Progenitor cell of endocrine pancreas (in vitro differentiated cells): ENCODE data around the gene SORCS2. TPM values are rescaled to one million over a fixed set of nuclear protein-coding genes. Genes with fewer than 3 reads are reported as not detected.
"Not testable (repeated sequence)": the region's sequence is repeated elsewhere in the genome, so short reads cannot be mapped to it uniquely, and the experiment has no call there.

ENCODE experiments used
- DNase-seq: peaks from one replicate; pipeline ENCODE4 v3.0.0; 2021; ENCODE audit warnings: low spot score; ENCODE audit not compliant: unreplicated experiment
- H3K27ac Mint-ChIP-seq: 2 replicates; pipeline ENCODE4 v1.8.0; 2021; ENCODE audit warnings: mild to moderate bottlenecking, moderate library complexity, mixed read lengths
- H3K27me3 Mint-ChIP-seq: 2 replicates; pipeline ENCODE4 v1.8.0; 2021; ENCODE audit warnings: mixed read lengths
- H3K36me3 Mint-ChIP-seq: 2 replicates; pipeline ENCODE4 v1.8.0; 2022; ENCODE audit warnings: mixed read lengths; ENCODE audit not compliant: insufficient read depth
- H3K4me1 Mint-ChIP-seq: 2 replicates; pipeline ENCODE4 v1.8.0; 2021; ENCODE audit warnings: low read depth, mixed read lengths
- H3K4me3 Mint-ChIP-seq: 2 replicates; pipeline ENCODE4 v1.8.0; 2021; ENCODE audit warnings: low read depth, mild to moderate bottlenecking, moderate library complexity, mixed read lengths
- H3K9me3 Mint-ChIP-seq: 2 replicates; pipeline ENCODE4 v1.8.0; 2021; ENCODE audit warnings: low read depth, mixed read lengths
- CTCF ChIP-seq: fragments of 200-600 bp; sonication (generic); IDR thresholded peaks from one replicate; pipeline ENCODE4 v1.5.0; 2021; ENCODE audit warnings: antibody characterized with exemption, mild to moderate bottlenecking; ENCODE audit not compliant: unreplicated experiment
- total RNA-seq: library from RNA; stranded (reverse); gene quantifications from 2 replicates; pipeline ENCODE4 v1.2.1, GENCODE V29; 2021

Gene SORCS2
- total RNA-seq, 1 donor from 2014 or later: 2.2 TPM

GRCh38 chr4:7212101-7212674 is 19.9 kb downstream of the SORCS2 start:
- Mint-ChIP-seq H3K36me3 (peaks cover 2% of the 10 kb centered on the region), H3K4me3 (no peak overlapping the region)

GRCh38 chr4:7212921-7213320 is 20.6 kb downstream of the SORCS2 start:
- no peak for TF ChIP-seq CTCF
- Mint-ChIP-seq H3K36me3 (peaks cover 2% of the 10 kb centered on the region), H3K4me1 (peaks cover 3% of the 10 kb centered on the region), H3K27ac (no peak overlapping the region), H3K4me3 (no peak overlapping the region), H3K9me3 (peaks cover 4% of the 10 kb centered on the region), H3K27me3 (no peaks in the 10 kb centered on the region)
- DNase-seq: no peak

More at GRCh38 chr4:7212101-7212674, 19.9 kb downstream of the SORCS2 start:
- no peak for DNase-seq
- peaks cover 4% of the 10 kb centered on the region for H3K9me3 Mint-ChIP-seq
- no peaks in the 10 kb centered on the region for H3K4me1 Mint-ChIP-seq
- no peak overlapping the region for H3K27ac Mint-ChIP-seq
- TF ChIP-seq CTCF: no peak
- no peaks in the 10 kb centered on the region for H3K27me3 Mint-ChIP-seq

GRCh38 chr4:7213807-7214206 is 21.5 kb downstream of the SORCS2 start:
- peaks cover 4% of the 10 kb centered on the region for H3K9me3 Mint-ChIP-seq
- H3K27me3 Mint-ChIP-seq: no peaks in the 10 kb centered on the region
- peaks cover 3% of the 10 kb centered on the region for H3K4me1 Mint-ChIP-seq
- no peak overlapping the region for H3K4me3 Mint-ChIP-seq
- H3K27ac Mint-ChIP-seq: no peak overlapping the region
- H3K36me3 Mint-ChIP-seq: peaks cover 2% of the 10 kb centered on the region
- TF ChIP-seq CTCF: no peak
- DNase-seq: no peak

- peaks cover 4% of the 10 kb centered on the region for H3K9me3 Mint-ChIP-seq
- no peak overlapping the region for H3K27ac Mint-ChIP-seq
- no peak for DNase-seq
- H3K4me3 Mint-ChIP-seq: no peak overlapping the region
- H3K4me1 Mint-ChIP-seq: peaks cover 3% of the 10 kb centered on the region
- no peaks in the 10 kb centered on the region for H3K27me3 Mint-ChIP-seq
- TF ChIP-seq CTCF: no peak
- peaks cover 2% of the 10 kb centered on the region for H3K36me3 Mint-ChIP-seq
These were observed 22.0 kb downstream of the SORCS2 start for GRCh38 chr4:7214359-7214758.

- H3K27me3 Mint-ChIP-seq, H3K9me3 Mint-ChIP-seq, H3K4me1 Mint-ChIP-seq, H3K4me3 Mint-ChIP-seq, H3K36me3 Mint-ChIP-seq, DNase-seq, H3K27ac Mint-ChIP-seq: not testable (repeated sequence)
These were observed 22.8 kb downstream of the SORCS2 start for GRCh38 chr4:7215187-7215586.

GRCh38 chr4:7217039-7217438 is 24.7 kb downstream of the SORCS2 start:
- no peak overlapping the region for H3K4me3 Mint-ChIP-seq
- no peak for TF ChIP-seq CTCF
- no peak overlapping the region for H3K27ac Mint-ChIP-seq
- peaks cover 4% of the 10 kb centered on the region for H3K9me3 Mint-ChIP-seq
- peaks cover 2% of the 10 kb centered on the region for H3K36me3 Mint-ChIP-seq
- DNase-seq: no peak
- peaks cover 4% of the 10 kb centered on the region for H3K27me3 Mint-ChIP-seq
- peaks cover 3% of the 10 kb centered on the region for H3K4me1 Mint-ChIP-seq
